ENCODE measurements around the gene XAF1.

Gene XAF1

GRCh38 chr17:6796887-6797490, 41.1 kb downstream of the XAF1 start:
- no peaks in the 10 kb centered on the region for H3K9me3 ChIP-seq (replicated peaks; ENCODE audit: insufficient read depth, low read length)
- no peak overlapping the region for H3K4me3 ChIP-seq (ENCODE audit: low read length)
- no peaks in the 10 kb centered on the region for H3K36me3 ChIP-seq (replicated peaks; ENCODE audit: insufficient read depth, low read length)
- DNase-seq: no peak
- no peak overlapping the region for H2AFZ ChIP-seq (ENCODE audit: low read length)
- H3K9ac ChIP-seq (ENCODE audit: low read length): no peak overlapping the region
- no peak for TF ChIP-seq EZH2phosphoT487 (IDR thresholded peaks at IDR 0.05; ENCODE audit: low read length)
- no peak for TF ChIP-seq EZH2 (optimal IDR thresholded peaks at IDR 0.05; ENCODE audit: low read depth, low read length)
- TF ChIP-seq CTCF (IDR thresholded peaks at IDR 0.05; ENCODE audit: low read length): no peak
- H4K20me1 ChIP-seq (ENCODE audit: insufficient read depth, low read length): no peaks in the 10 kb centered on the region
- no peaks in the 10 kb centered on the region for H3K4me1 ChIP-seq (ENCODE audit: low read length)
- no peak overlapping the region for H3K4me2 ChIP-seq (ENCODE audit: low read depth, low read length)
- H3K79me2 ChIP-seq (ENCODE audit: low read length): no peaks in the 10 kb centered on the region
- H3K9me2 ChIP-seq (replicated peaks; ENCODE audit: insufficient read depth, low read length): no peaks in the 10 kb centered on the region
- H3K27me3 ChIP-seq (replicated peaks; ENCODE audit: insufficient read depth, low read length): no peaks in the 10 kb centered on the region
- no peaks in the 10 kb centered on the region for H3F3A ChIP-seq (ENCODE audit: insufficient read depth, low read length)
- no peak overlapping the region for H3K27ac ChIP-seq (ENCODE audit: low read length)

- Histone ChIP-seq H3K27me3 (replicated peaks; ENCODE audit: insufficient read depth, low read length) (no peaks in the 10 kb centered on the region), H3K4me3 (ENCODE audit: low read length) (no peak overlapping the region), H3F3A (ENCODE audit: insufficient read depth, low read length) (no peaks in the 10 kb centered on the region), H4K20me1 (ENCODE audit: insufficient read depth, low read length) (no peaks in the 10 kb centered on the region), H3K36me3 (replicated peaks; ENCODE audit: insufficient read depth, low read length) (no peaks in the 10 kb centered on the region), H3K27ac (ENCODE audit: low read length) (no peak overlapping the region), H3K9me3 (replicated peaks; ENCODE audit: insufficient read depth, low read length) (no peaks in the 10 kb centered on the region), H3K4me2 (ENCODE audit: low read depth, low read length) (no peak overlapping the region), H2AFZ (ENCODE audit: low read length) (no peak overlapping the region), H3K9me2 (replicated peaks; ENCODE audit: insufficient read depth, low read length) (no peaks in the 10 kb centered on the region), H3K9ac (ENCODE audit: low read length) (no peak overlapping the region), H3K79me2 (ENCODE audit: low read length) (no peaks in the 10 kb centered on the region), H3K4me1 (ENCODE audit: low read length) (no peaks in the 10 kb centered on the region)
- no peak for TF ChIP-seq CTCF (IDR thresholded peaks at IDR 0.05; ENCODE audit: low read length)
- no peak for TF ChIP-seq EZH2 (optimal IDR thresholded peaks at IDR 0.05; ENCODE audit: low read depth, low read length)
- no peak for TF ChIP-seq EZH2phosphoT487 (IDR thresholded peaks at IDR 0.05; ENCODE audit: low read length)
- DNase-seq: no peak
Observed at GRCh38 chr17:6797718-6798351, 42.0 kb downstream of the XAF1 start.

GRCh38 chr17:6799738-6800137, 43.9 kb downstream of the XAF1 start:
- Histone ChIP-seq H3K27ac (ENCODE audit: low read length) (no peak overlapping the region), H2AFZ (ENCODE audit: low read length) (no peak overlapping the region), H3K27me3 (replicated peaks; ENCODE audit: insufficient read depth, low read length) (no peaks in the 10 kb centered on the region)

More at GRCh38 chr17:6799738-6800137, 43.9 kb downstream of the XAF1 start:
- H3K79me2 ChIP-seq (ENCODE audit: low read length): no peaks in the 10 kb centered on the region
- H3K9me3 ChIP-seq (replicated peaks; ENCODE audit: insufficient read depth, low read length): no peaks in the 10 kb centered on the region
- no peaks in the 10 kb centered on the region for H3K36me3 ChIP-seq (replicated peaks; ENCODE audit: insufficient read depth, low read length)
- no peaks in the 10 kb centered on the region for H3F3A ChIP-seq (ENCODE audit: insufficient read depth, low read length)
- no peak overlapping the region for H3K9ac ChIP-seq (ENCODE audit: low read length)
- no peak for TF ChIP-seq EZH2phosphoT487 (IDR thresholded peaks at IDR 0.05; ENCODE audit: low read length)
- TF ChIP-seq EZH2 (optimal IDR thresholded peaks at IDR 0.05; ENCODE audit: low read depth, low read length): no peak
- TF ChIP-seq CTCF (IDR thresholded peaks at IDR 0.05; ENCODE audit: low read length): no peak
- H3K4me2 ChIP-seq (ENCODE audit: low read depth, low read length): no peak overlapping the region
- H3K4me3 ChIP-seq (ENCODE audit: low read length): no peak overlapping the region
- DNase-seq: no peak
- no peaks in the 10 kb centered on the region for H4K20me1 ChIP-seq (ENCODE audit: insufficient read depth, low read length)
- H3K9me2 ChIP-seq (replicated peaks; ENCODE audit: insufficient read depth, low read length): no peaks in the 10 kb centered on the region
- H3K4me1 ChIP-seq (ENCODE audit: low read length): no peaks in the 10 kb centered on the region

All from MM.1S (cell line).